GM12892 (cell line): ENCODE measurements around the gene PLA2G6.

ENCODE experiments used
- POLR2A ChIP-seq: IDR thresholded peaks from 2 replicates; pipeline ENCODE4 v1.6.1; 2011; ENCODE audit warnings: low read depth, low read length, control low read depth
- POLR2AphosphoS5 ChIP-seq: IDR thresholded peaks from 2 replicates; pipeline ENCODE4 v1.6.1; 2011; ENCODE audit warnings: low read depth, low read length, control low read depth
- TAF1 ChIP-seq: IDR thresholded peaks from 2 replicates; pipeline ENCODE4 v1.6.1; 2011; ENCODE audit warnings: low read depth, mild to moderate bottlenecking, control low read depth, low read length, borderline replicate concordance

DNA sequence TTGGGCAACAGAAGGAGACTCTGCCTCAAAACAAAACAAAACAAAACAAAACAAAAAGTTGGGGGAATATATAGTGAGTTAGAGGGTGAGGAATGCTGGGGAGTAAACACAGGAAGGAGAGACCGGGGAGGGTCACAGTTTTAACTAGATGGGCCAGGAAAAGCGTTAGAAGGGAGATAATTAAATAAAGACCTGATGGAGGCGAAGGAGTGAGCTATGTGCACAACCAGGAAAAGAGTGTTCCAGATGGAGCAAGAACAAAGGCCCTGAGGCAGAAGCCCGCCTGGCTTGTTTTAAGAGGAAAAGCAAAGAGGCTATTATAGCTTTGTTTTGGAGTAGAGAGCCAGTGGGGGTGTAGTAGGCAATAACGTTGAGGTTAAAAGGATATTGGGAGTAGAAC, 4.8 kb upstream of the PLA2G6 start:
- TF ChIP-seq POLR2A = no peak
- TF ChIP-seq TAF1 = no peak
- TF ChIP-seq POLR2AphosphoS5 = no peak
